ENCODE results near the gene ITIH3.

Gene ITIH3

DNA sequence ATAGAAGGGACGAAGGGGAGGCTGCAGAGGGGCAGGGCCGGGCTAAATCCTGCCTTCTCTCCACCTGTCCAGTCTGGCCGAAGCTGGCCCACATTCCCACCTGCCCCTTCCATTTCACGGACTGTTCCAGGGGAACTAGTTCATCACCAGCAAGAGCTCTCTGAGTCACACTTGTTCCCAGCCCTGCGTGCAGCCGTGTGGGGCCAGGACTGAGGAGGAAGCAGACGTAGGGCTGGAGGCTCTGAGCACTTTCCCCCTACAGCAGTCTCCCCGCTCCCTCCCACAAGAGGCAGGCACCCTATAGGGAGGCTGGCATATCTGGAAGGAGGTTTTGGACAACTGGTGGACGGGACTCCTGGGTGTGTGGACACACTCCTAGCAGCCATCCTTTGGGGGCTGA lies 32.8 kb downstream of the ITIH3 start:
- DNase-seq (ENCODE audit: low read depth in 2 of 2), result no peak

DNA sequence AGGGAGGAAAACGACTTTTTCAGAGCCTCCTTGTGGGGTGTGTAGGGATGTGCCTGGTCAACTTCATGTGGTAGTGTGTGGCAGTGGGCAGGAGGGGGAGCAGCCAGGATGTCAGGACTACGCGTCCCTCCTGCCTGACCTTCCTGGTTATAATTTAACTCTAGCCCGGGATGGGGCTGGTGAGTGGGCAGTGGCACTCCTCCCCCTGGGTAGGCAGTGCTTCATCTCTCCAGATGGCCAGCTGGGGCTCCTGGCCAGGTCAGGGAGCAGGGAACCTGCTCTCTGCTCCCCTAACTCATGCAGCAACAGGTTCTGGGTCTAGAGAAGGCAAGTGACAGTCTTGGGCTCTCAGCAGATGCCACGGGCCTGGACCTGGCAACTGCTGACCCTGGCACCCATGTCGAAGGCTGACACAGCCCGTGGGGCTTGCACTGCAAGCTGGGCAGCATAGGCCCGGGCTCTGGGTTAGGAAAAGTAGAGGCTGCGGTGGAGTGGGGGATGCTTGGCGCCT lies 33.3 kb downstream of the ITIH3 start:
- DNase-seq (ENCODE audit: low read depth in 2 of 2), result no peak

DNA sequence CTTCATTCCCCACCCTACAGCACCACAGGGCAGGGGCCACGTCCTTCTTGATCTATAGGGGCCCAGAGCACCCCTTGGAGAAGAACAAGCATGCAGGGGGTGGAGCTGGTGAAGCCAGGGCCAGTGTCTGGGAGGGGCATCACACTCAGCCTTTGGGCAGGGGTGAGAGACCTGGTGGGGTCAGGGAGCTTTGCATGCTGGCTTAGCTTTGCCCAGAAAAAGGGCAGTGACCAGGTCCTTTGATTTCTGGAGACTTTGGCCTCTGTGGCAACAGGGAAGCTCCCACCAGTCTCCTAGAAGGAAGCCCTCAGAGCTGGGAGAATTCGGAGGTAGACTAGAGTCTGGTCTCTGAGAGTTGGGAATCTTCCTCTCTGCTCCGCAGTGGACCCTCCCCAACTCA lies 34.9 kb downstream of the ITIH3 start:
- DNase-seq (ENCODE audit: low read depth in 2 of 2), result no peak

GRCh38 chr3:52829906-52830463 lies 35.4 kb downstream of the ITIH3 start:
- no peak for DNase-seq (ENCODE audit: low read depth in 2 of 2)

DNA sequence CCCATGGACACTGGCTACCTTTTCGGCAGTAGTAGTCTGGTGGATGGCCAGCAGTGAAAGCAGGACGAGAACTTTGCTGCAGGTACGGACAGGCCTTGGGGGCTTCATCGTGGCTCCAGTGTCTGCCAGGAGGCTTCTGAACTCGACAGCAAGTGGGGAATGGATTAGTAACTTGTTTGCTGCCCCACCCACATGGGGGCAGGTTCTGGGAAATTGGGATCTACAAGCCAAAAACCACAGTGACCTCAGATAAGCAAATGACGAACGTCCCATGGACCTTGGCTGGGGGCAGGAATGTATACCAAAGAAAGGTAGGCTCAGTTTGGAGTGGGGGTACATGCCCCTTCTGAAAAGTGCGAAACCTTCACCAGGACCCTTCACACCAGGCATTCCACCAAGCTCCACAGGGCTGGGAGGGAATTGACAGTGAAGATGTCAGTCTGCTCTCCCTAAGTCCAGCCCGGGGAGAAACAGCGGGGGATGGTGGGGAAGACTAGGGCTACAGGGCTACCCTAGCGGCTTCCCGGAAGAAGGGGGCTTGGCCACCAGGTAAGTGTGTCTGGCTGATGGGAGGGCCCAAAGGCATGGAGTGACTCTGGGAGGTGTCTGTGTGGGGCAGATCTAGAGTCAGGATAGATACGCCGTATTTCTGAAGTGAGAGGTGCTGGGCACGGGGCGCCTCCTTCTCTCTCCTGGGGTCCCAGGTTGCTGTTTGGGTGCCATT lies 36.1 kb downstream of the ITIH3 start, which contains the start of gene ITIH4:
ITIH4 (minus strand) TSS at position 138 of the 724 bp plus-strand sequence; CDS start at position 108, 30 bp downstream.
- DNase-seq (ENCODE audit: low read depth in 2 of 2), result no peak

DNA sequence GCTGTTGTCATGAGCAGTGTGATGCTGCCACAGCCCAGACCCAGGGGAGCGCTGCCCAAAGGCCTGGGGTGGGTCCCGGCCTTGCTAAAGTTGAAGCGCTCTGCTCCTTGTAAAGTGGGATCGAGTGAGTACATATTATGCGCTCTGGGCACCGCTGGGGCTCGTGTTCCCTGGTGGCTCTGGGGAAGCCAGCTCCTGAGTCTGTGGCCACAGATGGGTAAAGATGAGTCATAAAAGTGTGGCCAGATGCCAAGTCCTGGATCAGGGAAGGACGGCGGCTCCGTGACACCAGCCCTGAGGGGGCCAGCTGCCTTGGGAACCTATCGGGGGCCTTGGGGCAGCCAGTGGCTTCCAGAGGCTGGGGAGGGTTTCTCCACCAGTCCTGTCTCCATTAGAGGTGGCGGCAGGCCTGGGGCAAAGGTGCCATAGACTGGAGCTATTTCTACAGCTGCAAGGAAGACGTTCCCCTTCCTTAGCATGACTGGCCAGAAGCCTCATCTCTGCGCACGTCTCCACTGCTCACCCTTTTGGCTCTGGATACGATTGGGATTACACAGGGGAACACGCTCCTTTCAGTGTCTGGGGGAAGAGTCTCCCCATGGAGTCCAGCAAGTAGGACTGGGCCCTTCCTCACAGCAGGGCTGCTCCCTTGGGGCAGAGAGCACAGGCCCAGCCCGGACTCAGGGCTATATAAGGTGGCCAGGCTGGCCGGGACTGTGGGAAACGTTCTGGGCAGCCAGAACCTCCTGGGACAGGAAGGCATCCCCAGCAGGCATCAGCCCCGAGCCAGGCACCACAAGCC lies 37.1 kb downstream of the ITIH3 start:
- no peak for DNase-seq (ENCODE audit: low read depth in 2 of 2)

GRCh38 chr3:52833202-52833601 lies 38.6 kb downstream of the ITIH3 start:
- no peak for DNase-seq (ENCODE audit: low read depth in 2 of 2)

DNA sequence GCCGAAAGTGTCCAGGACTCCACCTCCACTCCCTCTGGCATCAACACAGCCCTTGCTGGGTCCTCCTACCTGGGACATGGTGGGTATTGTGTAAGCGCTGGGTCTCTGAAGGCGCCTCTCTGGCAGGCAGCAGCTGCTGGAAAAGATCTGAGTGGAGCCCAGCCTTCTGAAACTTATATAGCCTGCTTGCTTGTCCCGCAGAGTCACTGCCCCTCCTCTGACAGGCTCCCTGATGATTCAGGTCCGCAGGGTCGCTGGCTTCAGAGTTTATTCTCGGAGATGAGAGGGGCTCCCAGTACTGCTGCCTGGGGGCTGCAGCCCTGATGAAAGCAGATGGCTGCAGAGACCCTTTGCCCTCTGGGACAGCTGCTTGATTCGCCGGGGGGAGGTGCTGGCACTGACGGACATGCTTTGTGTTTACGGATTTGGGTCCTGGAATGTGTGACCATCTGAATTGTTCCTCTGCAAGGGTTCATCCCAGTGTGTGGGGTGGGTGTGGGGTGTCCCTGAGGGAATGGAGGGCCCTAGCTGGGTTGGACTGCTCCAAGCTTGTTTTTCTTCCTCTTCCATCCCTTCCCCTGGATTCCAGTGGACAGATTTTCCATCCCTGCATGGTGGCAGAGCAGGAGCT lies 40.4 kb downstream of the ITIH3 start, which contains the start of gene MUSTN1:
MUSTN1 (minus strand) TSS at position 149 of the 631 bp plus-strand sequence; CDS start at position 78, 71 bp downstream.
- DNase-seq (ENCODE audit: low read depth in 2 of 2), result no peak

GRCh38 chr3:52835766-52836470 lies 41.3 kb downstream of the ITIH3 start:
- no peak for DNase-seq (ENCODE audit: low read depth in 2 of 2)

DNA sequence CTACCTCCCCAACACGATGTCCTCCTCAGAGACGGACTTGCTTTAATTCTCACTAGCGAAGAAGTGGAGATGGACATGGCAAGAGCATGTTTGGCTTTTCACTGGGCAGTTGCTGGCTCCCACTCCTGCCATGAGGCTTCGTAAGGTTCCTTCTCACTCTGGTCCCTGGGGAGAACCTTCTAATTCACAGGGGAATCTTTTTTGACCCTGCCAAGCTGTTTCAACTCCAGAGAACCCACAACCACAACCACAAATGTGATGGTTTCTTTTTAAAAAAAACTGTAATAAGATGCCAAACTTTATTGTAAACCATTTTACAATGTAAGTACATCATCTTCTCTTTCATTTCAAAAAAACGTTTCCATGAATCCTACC lies 41.9 kb downstream of the ITIH3 start:
- no peak for DNase-seq (ENCODE audit: low read depth in 2 of 2)

GRCh38 chr3:52836986-52837385 lies 42.4 kb downstream of the ITIH3 start:
- DNase-seq (ENCODE audit: low read depth in 2 of 2), result no peak

DNA sequence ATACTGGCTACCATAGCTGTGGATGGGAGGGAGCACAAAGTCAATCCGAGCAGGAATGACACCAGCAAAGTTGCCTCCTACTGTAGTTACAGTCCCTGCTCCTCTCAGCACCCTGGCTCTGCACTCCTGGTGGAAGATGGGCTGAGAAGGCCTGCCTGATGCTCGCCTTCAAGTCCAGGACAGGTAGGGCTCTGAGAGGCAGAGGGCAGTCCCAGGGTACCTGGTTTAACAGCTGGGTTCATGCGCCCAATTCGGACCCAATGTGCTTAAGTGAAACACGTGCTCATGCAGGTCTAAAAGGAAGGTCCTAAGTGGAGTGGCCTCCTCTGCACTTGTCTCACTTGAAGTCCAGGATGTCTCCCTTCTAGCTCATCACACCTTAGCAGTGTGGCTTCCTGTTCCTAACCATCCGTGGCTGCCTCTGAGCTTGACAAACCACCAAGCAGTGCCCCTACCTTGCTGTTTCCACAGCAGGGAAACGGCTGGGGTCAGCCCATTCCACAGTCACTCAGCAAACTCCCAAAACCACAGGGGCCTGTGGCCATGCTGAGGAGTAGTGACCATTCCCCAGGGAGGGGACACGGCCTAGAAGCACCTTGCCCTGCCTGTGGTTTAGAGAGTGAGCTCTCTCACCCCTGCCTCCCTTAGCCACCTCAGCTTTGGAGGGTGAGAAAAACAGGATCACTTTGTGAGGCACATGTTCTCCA lies 44.1 kb downstream of the ITIH3 start:
- DNase-seq (ENCODE audit: low read depth in 2 of 2), result no peak

DNA sequence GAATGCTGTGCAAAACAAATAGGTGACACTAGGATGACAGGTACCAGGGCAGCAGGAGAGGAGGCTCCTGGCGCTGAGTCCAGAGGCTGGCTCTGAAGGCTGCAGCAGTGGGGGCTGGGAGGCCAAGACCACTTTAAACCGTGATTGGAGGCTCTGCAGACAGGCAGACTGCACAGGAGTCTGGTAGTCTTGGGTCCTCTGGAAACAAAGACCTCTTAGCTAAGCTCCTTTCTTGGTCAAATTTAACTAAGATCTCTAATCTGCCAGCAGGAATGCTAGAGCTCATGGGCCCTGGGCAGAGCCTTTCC lies 44.6 kb downstream of the ITIH3 start:
- DNase-seq (ENCODE audit: low read depth in 2 of 2), result no peak

GRCh38 chr3:52839892-52840545 lies 45.4 kb downstream of the ITIH3 start:
- DNase-seq (ENCODE audit: low read depth in 2 of 2), result no peak

GRCh38 chr3:52841211-52841980 lies 46.8 kb downstream of the ITIH3 start:
- DNase-seq (ENCODE audit: low read depth in 2 of 2), result no peak

- no peak for DNase-seq (ENCODE audit: low read depth in 2 of 2)
These were observed 47.4 kb downstream of the ITIH3 start for GRCh38 chr3:52841981-52842340.

DNA sequence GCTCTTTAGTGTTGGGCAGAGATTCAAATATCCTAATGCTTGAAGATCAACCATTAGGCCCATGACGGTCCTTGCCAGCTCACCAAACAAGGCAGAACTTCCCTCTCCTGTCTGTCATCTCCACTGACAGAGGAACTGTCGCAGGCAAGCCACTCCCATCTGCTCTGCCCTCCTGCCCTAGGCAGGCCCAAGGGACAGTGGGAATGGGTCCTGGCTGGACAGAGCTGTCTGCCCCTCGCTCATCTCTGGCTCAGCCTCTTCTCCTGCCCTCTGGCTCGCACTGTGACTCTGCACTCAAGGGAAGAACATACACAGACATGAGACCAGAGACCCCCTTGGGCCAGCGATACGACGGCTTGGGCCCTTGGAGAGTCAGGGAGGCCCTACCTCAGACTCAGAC lies 47.8 kb downstream of the ITIH3 start:
- DNase-seq (ENCODE audit: low read depth in 2 of 2), result no peak

GRCh38 chr3:52843108-52843865 lies 48.7 kb downstream of the ITIH3 start:
- DNase-seq (ENCODE audit: low read depth in 2 of 2), result no peak

GRCh38 chr3:52843881-52844280 lies 49.3 kb downstream of the ITIH3 start:
- DNase-seq (ENCODE audit: low read depth in 2 of 2), result no peak
